HG03108 (cell line): ENCODE results near the gene ZNF385C.
A peak's percentile ranks its signal among the peaks of the same experiment; 100 is the strongest.
"Not testable (repeated sequence)": the region's sequence is repeated elsewhere in the genome, so short reads cannot be mapped to it uniquely, and the experiment has no call there.

Source experiments
- ATAC-seq: cut with Tn5 transposase; IDR thresholded peaks from one replicate; pipeline ENCODE4 v1.9.1; 2021; ENCODE audit warnings: moderate library complexity; ENCODE audit not compliant: unreplicated experiment

Gene ZNF385C

GRCh38 chr17:42097691-42098631 lies at the start of gene ZNF385C:
Gene ZNF385C, minus strand, starts transcription at chr17:42098473. Its CDS starts 35,417 bp downstream, at chr17:42063056.
- no peak for ATAC-seq

- ATAC-seq = no peak
These were observed 48.8 kb upstream of the ZNF385C start for GRCh38 chr17:42146911-42147607.

GRCh38 chr17:42143138-42143537 lies 44.9 kb upstream of the ZNF385C start:
- not testable (repeated sequence) for ATAC-seq

- no peak for ATAC-seq
These were observed 44.2 kb upstream of the ZNF385C start for GRCh38 chr17:42142371-42142896.

GRCh38 chr17:42141382-42141781 lies 43.1 kb upstream of the ZNF385C start:
- no peak for ATAC-seq

GRCh38 chr17:42140690-42141089 lies 42.4 kb upstream of the ZNF385C start:
- ATAC-seq = not testable (repeated sequence)

GRCh38 chr17:42138749-42139492 lies 40.6 kb upstream of the ZNF385C start:
- no peak for ATAC-seq

GRCh38 chr17:42136654-42137051 lies 38.4 kb upstream of the ZNF385C start:
- no peak for ATAC-seq

GRCh38 chr17:42135664-42136653 lies 37.7 kb upstream of the ZNF385C start:
- no peak for ATAC-seq

- no peak for ATAC-seq
These were observed 36.9 kb upstream of the ZNF385C start for GRCh38 chr17:42135151-42135550.

GRCh38 chr17:42133461-42134041 lies 35.3 kb upstream of the ZNF385C start:
- ATAC-seq = peak; percentile 50

- peak; percentile 44 for ATAC-seq
These were observed 34.7 kb upstream of the ZNF385C start for GRCh38 chr17:42132941-42133340.

- no peak for ATAC-seq
These were observed 33.7 kb upstream of the ZNF385C start for GRCh38 chr17:42131981-42132432.

GRCh38 chr17:42131232-42131631 lies 33.0 kb upstream of the ZNF385C start:
- ATAC-seq = no peak

GRCh38 chr17:42130310-42130936 lies 32.1 kb upstream of the ZNF385C start:
- ATAC-seq = no peak

GRCh38 chr17:42129109-42129837 lies 31.0 kb upstream of the ZNF385C start:
- ATAC-seq = no peak

- ATAC-seq = no peak
These were observed 29.1 kb upstream of the ZNF385C start for GRCh38 chr17:42127414-42127813.

GRCh38 chr17:42126836-42127235 lies 28.6 kb upstream of the ZNF385C start:
- no peak for ATAC-seq
